OCI-LY3 (cell line): ENCODE measurements around the gene B3GNT4.
A peak's percentile ranks its signal among the peaks of the same experiment; 100 is the strongest.

Source experiments
- H2AFZ ChIP-seq: fragments of 200-600, 300-600 bp; shearing (Covaris generic); 2 replicates; pipeline ENCODE4 v1.6.0; 2014; ENCODE audit warnings: antibody characterized with exemption, low read depth, low read length
- H3K27ac ChIP-seq: fragments of 200-600, 300-600 bp; sonication (generic); 2 replicates; pipeline ENCODE4 v1.5.1; 2014; ENCODE audit warnings: mild to moderate bottlenecking, low read length, moderate library complexity, mixed read lengths
- H3K27me3 ChIP-seq: fragments of 200-600, 300-600 bp; sonication (generic); 2 replicates; pipeline ENCODE4 v1.6.1; 2014; ENCODE audit warnings: low read depth, low read length, mixed read lengths
- H3K36me3 ChIP-seq: fragments of 200-600, 300-600 bp; sonication (generic); replicated peaks from 2 replicates; pipeline ENCODE3; 2014; ENCODE audit warnings: low read depth, low read length, mixed read lengths
- H3K4me1 ChIP-seq: fragments of 300-600, 200-600 bp; sonication (generic); 2 replicates; pipeline ENCODE4 v1.6.1; 2014; ENCODE audit warnings: low read length, mixed read lengths
- H3K4me2 ChIP-seq: fragments of 200-600, 300-600 bp; sonication (generic); 2 replicates; pipeline ENCODE4 v1.6.1; 2014; ENCODE audit warnings: low read length, mixed read lengths
- H3K4me3 ChIP-seq: fragments of 300-600, 200-600 bp; sonication (generic); 2 replicates; pipeline ENCODE4 v1.5.1; 2014; ENCODE audit warnings: antibody characterized with exemption, mild to moderate bottlenecking, low read length, moderate library complexity
- H3K79me2 ChIP-seq: fragments of 300-600, 200-600 bp; shearing (Covaris generic); 2 replicates; pipeline ENCODE4 v1.6.1; 2014; ENCODE audit warnings: mild to moderate bottlenecking, low read length, mixed read lengths
- H3K9ac ChIP-seq: fragments of 300-600, 200-600 bp; shearing (Covaris generic); 2 replicates; pipeline ENCODE4 v1.6.0; 2014; ENCODE audit warnings: mild to moderate bottlenecking, low read length, moderate library complexity
- H3K9me3 ChIP-seq: fragments of 200-600, 300-600 bp; shearing (Covaris generic); 2 replicates; pipeline ENCODE4 v1.6.1; 2014; ENCODE audit warnings: low read length, mixed read lengths; ENCODE audit not compliant: insufficient read depth
- H4K20me1 ChIP-seq: fragments of 200-600, 300-600 bp; sonication (generic); 2 replicates; pipeline ENCODE4 v1.6.1; 2016; ENCODE audit warnings: low read length, mixed read lengths; ENCODE audit not compliant: insufficient read depth
- EZH2phosphoT487 ChIP-seq: fragments of 200-600 bp; shearing (Covaris generic); IDR thresholded peaks from 2 replicates; pipeline ENCODE4 v1.6.1; 2018; ENCODE audit warnings: antibody characterized with exemption, mixed run types, low read depth
- TF ChIP-seq, protein P1 (sequence below): fragments of 200-600, 300-600 bp; sonication (generic); IDR thresholded peaks from 2 replicates; pipeline ENCODE4 v1.5.1; 2014; ENCODE audit warnings: antibody characterized with exemption, low read length, low read depth

The B3GNT4 gene

DNA sequence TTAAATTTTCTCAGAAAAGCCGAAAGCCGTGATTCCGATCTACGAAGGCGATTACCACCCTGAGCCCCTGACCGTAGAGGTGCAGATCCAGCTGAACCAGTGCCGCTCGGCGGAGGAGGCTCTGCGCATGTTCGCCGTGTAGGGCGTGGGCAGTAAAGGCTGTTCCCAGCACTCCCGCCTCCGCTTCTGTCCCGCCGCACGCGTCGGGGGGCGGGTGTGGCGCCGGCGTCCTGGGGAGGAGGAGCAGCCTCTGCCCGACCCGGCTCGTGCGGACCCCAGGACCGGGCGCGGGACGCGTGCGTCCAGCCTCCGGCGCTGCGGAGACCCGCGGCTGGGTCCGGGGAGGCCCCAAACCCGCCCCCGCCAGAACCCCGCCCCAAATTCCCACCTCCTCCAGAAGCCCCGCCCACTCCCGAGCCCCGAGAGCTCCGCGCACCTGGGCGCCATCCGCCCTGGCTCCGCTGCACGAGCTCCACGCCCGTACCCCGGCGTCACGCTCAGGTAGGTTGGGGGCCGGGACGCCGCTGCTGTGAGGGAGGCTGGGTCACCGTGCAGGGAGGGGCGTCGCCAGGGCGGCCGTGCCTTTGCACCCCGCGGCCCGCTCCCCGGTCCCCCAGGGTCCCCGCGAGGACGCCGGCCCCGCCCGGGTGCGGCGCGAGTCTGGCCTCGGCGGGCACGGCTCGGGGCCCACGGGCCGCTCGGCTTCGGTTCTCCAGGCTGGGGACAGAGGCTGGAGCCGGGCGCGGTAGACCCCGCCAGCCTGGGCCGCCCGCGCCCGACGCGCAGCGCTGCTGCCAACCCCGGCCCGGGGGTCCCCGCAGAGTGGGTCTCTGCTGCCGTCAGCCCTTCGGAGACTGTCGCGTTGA lies at the start of gene B3GNT4:
Gene B3GNT4, plus strand, starts transcription at position 409 of the 866 bp plus-strand sequence. CDS start 910 bp downstream, outside the sequence.
- Histone ChIP-seq H3K4me2 (no peak within 1 kb of the TSS), H3K27ac (no peak within 1 kb of the TSS), H4K20me1 (no peaks in the 10 kb centered on the region), H3K27me3 (no peaks in the 10 kb centered on the region), H2AFZ (no peak within 1 kb of the TSS), H3K9me3 (no peaks in the 10 kb centered on the region), H3K4me1 (peaks cover 11% of the 10 kb centered on the region), H3K4me3 (no peak within 1 kb of the TSS), H3K79me2 (no peaks in the 10 kb centered on the region), H3K9ac (no peak within 1 kb of the TSS), H3K36me3 (peaks cover 17% of the 10 kb centered on the region)
- TF ChIP-seq EZH2phosphoT487: no peak
- TF ChIP-seq, protein P1, sequence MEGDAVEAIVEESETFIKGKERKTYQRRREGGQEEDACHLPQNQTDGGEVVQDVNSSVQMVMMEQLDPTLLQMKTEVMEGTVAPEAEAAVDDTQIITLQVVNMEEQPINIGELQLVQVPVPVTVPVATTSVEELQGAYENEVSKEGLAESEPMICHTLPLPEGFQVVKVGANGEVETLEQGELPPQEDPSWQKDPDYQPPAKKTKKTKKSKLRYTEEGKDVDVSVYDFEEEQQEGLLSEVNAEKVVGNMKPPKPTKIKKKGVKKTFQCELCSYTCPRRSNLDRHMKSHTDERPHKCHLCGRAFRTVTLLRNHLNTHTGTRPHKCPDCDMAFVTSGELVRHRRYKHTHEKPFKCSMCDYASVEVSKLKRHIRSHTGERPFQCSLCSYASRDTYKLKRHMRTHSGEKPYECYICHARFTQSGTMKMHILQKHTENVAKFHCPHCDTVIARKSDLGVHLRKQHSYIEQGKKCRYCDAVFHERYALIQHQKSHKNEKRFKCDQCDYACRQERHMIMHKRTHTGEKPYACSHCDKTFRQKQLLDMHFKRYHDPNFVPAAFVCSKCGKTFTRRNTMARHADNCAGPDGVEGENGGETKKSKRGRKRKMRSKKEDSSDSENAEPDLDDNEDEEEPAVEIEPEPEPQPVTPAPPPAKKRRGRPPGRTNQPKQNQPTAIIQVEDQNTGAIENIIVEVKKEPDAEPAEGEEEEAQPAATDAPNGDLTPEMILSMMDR: no peak

DNA sequence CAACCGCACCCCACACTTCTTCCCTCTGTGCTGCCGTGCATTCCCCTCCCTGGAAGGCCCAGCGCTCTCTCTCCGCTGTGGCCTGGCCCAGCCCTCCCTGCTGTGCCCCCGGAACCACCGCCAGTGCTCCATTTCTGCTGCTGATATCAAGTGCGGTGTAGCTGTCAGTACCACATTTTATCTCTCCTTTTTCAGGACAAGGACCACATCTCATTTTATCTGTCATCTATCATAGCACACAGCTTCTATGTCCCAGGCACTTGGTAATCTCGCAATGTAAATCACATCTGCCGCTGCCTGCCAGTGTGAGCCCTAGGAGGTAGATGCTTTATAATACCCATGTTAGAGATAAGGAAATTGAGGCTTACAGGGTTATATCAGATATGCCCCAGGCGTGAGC lies 47.8 kb upstream of the B3GNT4 start:
- 0 out of 2 replicates have a peak, but pooled peaks cover 5% of the 10 kb centered on the region for H3K27me3 ChIP-seq
- no peaks in the 10 kb centered on the region for H3K79me2 ChIP-seq
- H2AFZ ChIP-seq: no peak overlapping the region
- no peak overlapping the region for H3K9ac ChIP-seq
- H3K27ac ChIP-seq: no peak overlapping the region
- no peaks in the 10 kb centered on the region for H3K9me3 ChIP-seq
- no peaks in the 10 kb centered on the region for H4K20me1 ChIP-seq
- H3K4me1 ChIP-seq: no peaks in the 10 kb centered on the region
- no peak overlapping the region for H3K4me3 ChIP-seq
- TF ChIP-seq, protein P1: no peak
- TF ChIP-seq EZH2phosphoT487: no peak
- no peak overlapping the region for H3K4me2 ChIP-seq
- no peaks in the 10 kb centered on the region for H3K36me3 ChIP-seq

DNA sequence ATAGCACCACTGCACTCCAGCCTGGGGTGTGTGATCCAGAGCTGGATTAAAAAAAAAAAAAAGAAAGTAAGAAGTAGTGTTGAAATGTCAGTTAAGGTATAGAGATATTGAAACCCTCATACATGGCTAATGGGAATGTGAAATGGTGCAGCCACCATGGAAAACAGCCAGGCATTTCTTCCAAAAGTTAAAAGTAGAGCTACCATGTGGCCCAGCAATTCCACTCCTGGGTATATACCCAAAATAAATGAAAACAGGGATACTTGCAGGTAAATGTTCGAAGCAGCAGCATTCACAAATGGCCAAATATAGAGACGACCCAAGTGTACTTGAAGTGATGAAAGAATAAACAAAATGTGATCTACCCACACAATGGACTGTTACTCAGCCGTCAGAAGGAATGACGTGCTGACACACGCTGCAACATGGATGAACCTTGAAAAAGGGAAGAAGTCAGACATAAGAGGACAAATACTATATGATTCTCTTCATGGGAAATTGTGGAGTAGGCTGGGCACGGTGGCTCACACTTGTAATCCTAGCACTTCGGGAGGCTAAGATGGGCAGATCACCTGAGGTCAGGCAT lies 44.7 kb upstream of the B3GNT4 start:
- Histone ChIP-seq H3K36me3 (no peaks in the 10 kb centered on the region), H3K9ac (no peak overlapping the region), H4K20me1 (no peaks in the 10 kb centered on the region), H3K4me3 (no peak overlapping the region), H3K27ac (no peak overlapping the region), H2AFZ (no peak overlapping the region), H3K4me2 (no peak overlapping the region), H3K9me3 (no peaks in the 10 kb centered on the region), H3K79me2 (no peaks in the 10 kb centered on the region), H3K27me3 (0 out of 2 replicates have a peak, but pooled peaks cover 10% of the 10 kb centered on the region), H3K4me1 (no peaks in the 10 kb centered on the region)
- no peak for TF ChIP-seq EZH2phosphoT487
- TF ChIP-seq, protein P1: no peak

DNA sequence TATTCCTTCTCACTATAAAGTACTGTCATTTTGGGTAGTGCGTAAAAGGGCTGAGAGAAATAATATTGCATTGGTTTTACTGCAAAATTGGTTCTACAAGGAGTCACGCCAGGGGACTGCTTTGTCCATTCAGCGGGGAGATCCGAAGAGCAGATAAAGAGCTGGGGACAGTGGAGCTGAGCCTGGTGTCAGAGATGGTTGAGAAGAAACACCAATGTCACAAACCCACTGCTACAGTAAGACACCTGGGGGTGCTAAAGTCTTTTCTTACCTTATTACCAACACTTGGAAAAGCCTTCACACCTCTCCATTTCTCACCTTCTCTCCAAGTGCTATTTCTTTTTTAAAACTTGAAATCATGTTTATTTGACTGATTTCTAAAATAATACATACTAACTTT lies 43.6 kb upstream of the B3GNT4 start:
- no peak overlapping the region for H3K4me2 ChIP-seq
- H3K9me3 ChIP-seq: no peaks in the 10 kb centered on the region
- TF ChIP-seq, protein P1: peak; percentile 42
- TF ChIP-seq EZH2phosphoT487: no peak
- H3K4me1 ChIP-seq: no peaks in the 10 kb centered on the region
- peaks cover 14% of the 10 kb centered on the region for H3K27me3 ChIP-seq
- no peaks in the 10 kb centered on the region for H4K20me1 ChIP-seq
- no peak overlapping the region for H3K27ac ChIP-seq
- H3K79me2 ChIP-seq: no peaks in the 10 kb centered on the region
- H3K9ac ChIP-seq: no peak overlapping the region
- H3K36me3 ChIP-seq: no peaks in the 10 kb centered on the region
- no peak overlapping the region for H3K4me3 ChIP-seq
- H2AFZ ChIP-seq: no peak overlapping the region
